WTC11 (cell line): ENCODE data around the gene RHOJ. TPM values are rescaled to one million over a fixed set of nuclear protein-coding genes. Genes with fewer than 3 reads are reported as not detected.

ENCODE experiments used
- ATAC-seq: fragments of 200-7000 bp; cut with Tn5 transposase; 2 replicates; pipeline ENCODE4 v1.10.0; 2021; ENCODE audit warnings: mild to moderate bottlenecking, moderate library complexity
- CTCF ChIA-PET: fragments of 300-600 bp; sonication (Branson Sonifier 250); formaldehyde crosslinking; loops from one replicate; lab custom pipeline; 2021; ENCODE audit warnings: antibody characterized with exemption; lab: Charles Lee
- POLR2A ChIA-PET: fragments of 350-600 bp; sonication (Branson Sonifier 250); formaldehyde crosslinking; loops from one replicate; lab custom pipeline; 2021; ENCODE audit warnings: antibody characterized with exemption; lab: Charles Lee
- DNase-seq: peaks from one replicate; pipeline ENCODE4 v3.0.0; 2021; ENCODE audit warnings: low spot score
- H3K27ac Mint-ChIP-seq: 2 replicates; pipeline ENCODE4 v1.8.0; 2021; ENCODE audit warnings: mixed read lengths
- H3K27me3 Mint-ChIP-seq: 2 replicates; pipeline ENCODE4 v1.8.0; 2021; ENCODE audit warnings: low read depth, mild to moderate bottlenecking, moderate library complexity, mixed read lengths
- H3K36me3 Mint-ChIP-seq: 2 replicates; pipeline ENCODE4 v1.8.0; 2021; ENCODE audit warnings: mixed read lengths
- H3K4me1 Mint-ChIP-seq: 2 replicates; pipeline ENCODE4 v1.8.0; 2022; ENCODE audit warnings: mixed read lengths
- H3K4me3 Mint-ChIP-seq: 2 replicates; pipeline ENCODE4 v1.8.0; 2021; ENCODE audit warnings: mild to moderate bottlenecking, moderate library complexity, mixed read lengths
- H3K9me3 Mint-ChIP-seq: 2 replicates; pipeline ENCODE4 v1.8.0; 2021; ENCODE audit warnings: mixed read lengths
- FOXJ3 ChIP-seq: sonication (generic); formaldehyde crosslinking; IDR thresholded peaks from 2 replicates; pipeline ENCODE4 v1.9.0; 2021; ENCODE audit warnings: missing genetic modification reagents, mild to moderate bottlenecking, borderline replicate concordance
- FOXP1 ChIP-seq: sonication (generic); formaldehyde crosslinking; IDR thresholded peaks from 2 replicates; pipeline ENCODE4 v1.8.0; 2022; ENCODE audit warnings: missing genetic modification reagents, mild to moderate bottlenecking, moderate library complexity, borderline replicate concordance
- GABPB1 ChIP-seq: sonication (generic); formaldehyde crosslinking; IDR thresholded peaks from 2 replicates; pipeline ENCODE4 v1.8.1; 2023; ENCODE audit warnings: mild to moderate bottlenecking, missing genetic modification reagents
- GRHL2 ChIP-seq: fragments of 250-450 bp; sonication (Bioruptor Pico); IDR thresholded peaks from 2 replicates; pipeline ENCODE4 v1.8.0; 2022; ENCODE audit warnings: mild to moderate bottlenecking, moderate library complexity; ENCODE audit not compliant: insufficient replicate concordance, severe bottlenecking
- MYBL2 ChIP-seq: sonication (generic); formaldehyde crosslinking; IDR thresholded peaks from 2 replicates; pipeline ENCODE4 v1.8.1; 2023; ENCODE audit warnings: mild to moderate bottlenecking, moderate library complexity, missing genetic modification reagents
- RELA ChIP-seq: sonication (generic); formaldehyde crosslinking; IDR thresholded peaks from 2 replicates; pipeline ENCODE4 v1.8.1; 2022; ENCODE audit warnings: missing genetic modification reagents, mild to moderate bottlenecking, borderline replicate concordance
- SP1 ChIP-seq: sonication (generic); formaldehyde crosslinking; conservative IDR thresholded peaks from 2 replicates; pipeline ENCODE4 v1.8.1; 2022; ENCODE audit warnings: missing genetic modification reagents
- TEAD1 ChIP-seq: sonication (generic); formaldehyde crosslinking; IDR thresholded peaks from 2 replicates; pipeline ENCODE4 v1.8.0; 2022; ENCODE audit warnings: mild to moderate bottlenecking, missing genetic modification reagents
- TEAD4 ChIP-seq: sonication (generic); formaldehyde crosslinking; IDR thresholded peaks from 2 replicates; pipeline ENCODE4 v1.8.0; 2022; ENCODE audit warnings: mild to moderate bottlenecking, missing genetic modification reagents
- ZNF263 ChIP-seq: sonication (generic); formaldehyde crosslinking; IDR thresholded peaks from 2 replicates; pipeline ENCODE4 v1.8.1; 2022; ENCODE audit warnings: low read depth, mild to moderate bottlenecking, moderate library complexity, missing genetic modification reagents
- ZNF396 ChIP-seq: fragments of 250-450 bp; sonication (Bioruptor Pico); IDR thresholded peaks from 2 replicates; pipeline ENCODE4 v1.8.0; 2021; ENCODE audit warnings: mild to moderate bottlenecking, moderate library complexity, borderline replicate concordance
- ZNF423 ChIP-seq: fragments of 250-450 bp; sonication (Bioruptor Pico); IDR thresholded peaks from 2 replicates; pipeline ENCODE4 v2.1.2; 2022; ENCODE audit warnings: mild to moderate bottlenecking, moderate library complexity
- total RNA-seq: library from RNA; stranded (reverse); gene quantifications from 3 replicates; pipeline ENCODE4 v1.2.3, GENCODE V29; 2021
- TF ChIP-seq, protein P1 (sequence below): fragments of 250-450 bp; sonication (Bioruptor Pico); IDR thresholded peaks from 2 replicates; pipeline ENCODE4 v1.9.0; 2021; ENCODE audit warnings: moderate library complexity, mild to moderate bottlenecking, inconsistent platforms, borderline replicate concordance
- TF ChIP-seq, protein P2 (sequence below): fragments of 250-450 bp; sonication (Bioruptor Pico); conservative IDR thresholded peaks from 2 replicates; pipeline ENCODE4 v1.9.0; 2021; ENCODE audit warnings: mild to moderate bottlenecking
- TF ChIP-seq, protein P3 (sequence below): sonication (generic); formaldehyde crosslinking; IDR thresholded peaks from 2 replicates; pipeline ENCODE4 v1.8.1; 2023; ENCODE audit warnings: mild to moderate bottlenecking, missing genetic modification reagents
- TF ChIP-seq, protein P4 (sequence below): sonication (generic); formaldehyde crosslinking; IDR thresholded peaks from 2 replicates; pipeline ENCODE4 v1.8.1; 2023; ENCODE audit warnings: mild to moderate bottlenecking, missing genetic modification reagents, borderline replicate concordance

The RHOJ gene
- total RNA-seq, 1 experiment from 2014 or later: 0.13 TPM

DNA sequence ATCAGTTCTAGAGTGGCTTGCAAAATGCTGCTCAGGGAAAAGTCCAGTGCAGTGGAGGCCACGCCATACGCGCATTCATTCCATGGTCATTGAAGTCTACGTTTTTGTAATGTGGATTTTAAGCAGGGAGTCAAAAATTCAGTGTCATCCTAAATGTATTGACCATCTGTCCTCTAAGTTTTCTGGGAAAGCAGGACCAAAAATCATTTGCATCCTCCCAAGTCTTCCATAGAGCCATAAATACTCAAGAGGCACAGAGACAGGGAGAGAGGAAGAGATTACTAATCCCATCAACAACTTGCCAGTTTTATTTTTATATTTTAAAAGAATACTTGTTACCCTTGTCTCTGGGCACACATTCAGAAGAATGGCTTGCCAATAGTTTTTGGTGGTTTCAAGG lies 36.9 kb downstream of the RHOJ start:
- POLR2A ChIA-PET: no interaction called here
- Mint-ChIP-seq H3K4me3 (no peak overlapping the region), H3K36me3 (no peaks in the 10 kb centered on the region), H3K4me1 (peaks cover 4% of the 10 kb centered on the region), H3K27me3 (no peaks in the 10 kb centered on the region), H3K27ac (no peak overlapping the region), H3K9me3 (no peaks in the 10 kb centered on the region)
- no peak for ATAC-seq
- CTCF ChIA-PET: no interaction called here
- DNase-seq: no peak
- TF ChIP-seq GABPB1 (CRISPR knock-in tag) (no peak), SP1 (no peak), RELA (CRISPR knock-in tag) (no peak), GRHL2 (CRISPR knock-in tag) (no peak), TEAD1 (no peak), FOXJ3 (CRISPR knock-in tag) (no peak)
- TF ChIP-seq, protein P1, sequence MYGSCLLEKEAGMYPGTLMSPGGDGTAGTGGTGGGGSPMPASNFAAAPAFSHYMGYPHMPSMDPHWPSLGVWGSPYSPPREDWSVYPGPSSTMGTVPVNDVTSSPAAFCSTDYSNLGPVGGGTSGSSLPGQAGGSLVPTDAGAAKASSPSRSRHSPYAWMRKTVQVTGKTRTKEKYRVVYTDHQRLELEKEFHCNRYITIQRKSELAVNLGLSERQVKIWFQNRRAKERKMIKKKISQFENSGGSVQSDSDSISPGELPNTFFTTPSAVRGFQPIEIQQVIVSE: no peak
- TF ChIP-seq, protein P2, sequence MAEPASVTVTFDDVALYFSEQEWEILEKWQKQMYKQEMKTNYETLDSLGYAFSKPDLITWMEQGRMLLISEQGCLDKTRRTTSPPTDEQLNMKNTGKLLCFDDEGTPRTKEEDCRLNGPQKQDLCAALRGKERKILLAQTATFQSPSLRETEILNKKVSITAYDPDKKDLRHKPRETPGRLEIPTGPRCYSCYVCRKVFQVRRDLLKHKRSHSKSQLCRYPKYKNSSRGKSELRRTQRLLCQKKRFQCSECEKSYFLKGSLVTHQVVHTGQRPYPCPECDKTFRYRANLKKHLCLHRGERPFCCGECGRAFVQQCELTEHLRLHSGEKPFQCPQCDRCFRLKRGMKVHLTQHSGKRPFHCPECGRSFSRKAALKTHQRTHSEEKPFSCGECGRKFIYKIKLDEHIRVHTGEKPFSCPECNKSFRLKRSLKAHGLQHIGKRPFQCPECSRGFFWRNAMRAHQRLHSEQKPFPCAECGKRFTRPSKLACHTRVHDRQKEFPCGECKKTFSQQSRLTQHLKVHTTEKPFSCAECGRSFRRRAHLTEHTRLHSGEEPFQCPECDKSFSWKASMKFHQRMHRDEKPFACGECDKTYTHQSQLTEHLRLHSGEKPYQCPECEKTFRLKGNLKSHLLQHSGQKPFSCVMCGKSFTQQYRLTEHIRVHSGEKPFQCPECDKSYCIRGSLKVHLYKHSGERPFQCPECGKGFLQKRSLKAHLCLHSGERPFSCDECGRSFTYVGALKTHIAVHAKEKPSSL: no peak
- TF ChIP-seq, protein P3, sequence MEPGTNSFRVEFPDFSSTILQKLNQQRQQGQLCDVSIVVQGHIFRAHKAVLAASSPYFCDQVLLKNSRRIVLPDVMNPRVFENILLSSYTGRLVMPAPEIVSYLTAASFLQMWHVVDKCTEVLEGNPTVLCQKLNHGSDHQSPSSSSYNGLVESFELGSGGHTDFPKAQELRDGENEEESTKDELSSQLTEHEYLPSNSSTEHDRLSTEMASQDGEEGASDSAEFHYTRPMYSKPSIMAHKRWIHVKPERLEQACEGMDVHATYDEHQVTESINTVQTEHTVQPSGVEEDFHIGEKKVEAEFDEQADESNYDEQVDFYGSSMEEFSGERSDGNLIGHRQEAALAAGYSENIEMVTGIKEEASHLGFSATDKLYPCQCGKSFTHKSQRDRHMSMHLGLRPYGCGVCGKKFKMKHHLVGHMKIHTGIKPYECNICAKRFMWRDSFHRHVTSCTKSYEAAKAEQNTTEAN (CRISPR knock-in tag): no peak

DNA sequence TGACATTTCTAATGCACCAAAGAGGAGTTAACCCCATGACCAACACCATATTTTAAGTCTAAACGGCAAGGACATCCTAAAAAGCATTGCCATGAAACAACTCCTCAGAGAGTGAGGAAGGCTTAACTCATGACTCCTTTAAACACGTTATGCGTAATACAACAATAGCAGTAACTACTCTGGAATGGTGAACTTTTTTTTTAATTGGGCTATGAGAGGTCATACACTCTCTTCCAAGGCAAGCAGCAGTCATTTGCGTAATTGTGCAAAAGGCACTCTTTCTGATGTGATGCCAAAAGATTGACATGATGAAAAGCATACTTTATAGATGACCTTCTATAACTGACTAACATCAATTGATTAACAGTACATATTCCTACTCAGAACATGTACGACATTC lies 39.4 kb downstream of the RHOJ start:
- no peak for TF ChIP-seq FOXP1 (CRISPR knock-in tag)
- TF ChIP-seq, all 79 proteins: peak for 0
- Mint-ChIP-seq H3K36me3 (no peaks in the 10 kb centered on the region), H3K4me1 (no peaks in the 10 kb centered on the region), H3K27me3 (no peaks in the 10 kb centered on the region), H3K4me3 (no peak overlapping the region), H3K27ac (no peak overlapping the region), H3K9me3 (peaks cover 3% of the 10 kb centered on the region)
- no peak for DNase-seq
- ChIA-PET POLR2A (interaction anchor here (0.7 kb wide), 1 partner anchor 379 kb away, joined by 7 read pairs; no protein-coding TSS in a partner anchor), CTCF (no interaction called here)
- ATAC-seq: no peak

DNA sequence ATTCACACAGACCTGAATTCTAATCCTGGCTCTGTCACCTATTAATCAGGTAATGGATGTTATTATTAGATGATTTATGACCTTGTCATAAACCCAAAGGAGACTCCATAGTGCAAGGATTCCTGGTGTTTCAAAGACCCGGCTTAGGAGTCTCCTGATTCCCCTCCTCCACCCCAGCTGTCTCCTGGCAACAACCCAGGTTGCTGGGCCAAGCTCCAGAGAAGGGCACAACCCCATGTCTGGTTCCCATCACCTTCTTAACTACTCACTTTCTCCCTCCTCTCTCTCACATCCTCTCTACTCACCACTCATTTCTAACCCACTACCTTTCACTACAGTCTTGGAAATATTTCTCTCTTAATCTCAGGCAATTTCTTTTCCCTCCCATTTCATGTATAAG lies 41.6 kb downstream of the RHOJ start:
- H3K9me3 Mint-ChIP-seq: peaks cover 3% of the 10 kb centered on the region
- CTCF ChIA-PET: no interaction called here

More for the DNA sequence above, 41.6 kb downstream of the RHOJ start:
- Mint-ChIP-seq H3K36me3 (no peaks in the 10 kb centered on the region), H3K4me1 (no peaks in the 10 kb centered on the region), H3K27ac (no peak overlapping the region), H3K4me3 (no peak overlapping the region), H3K27me3 (no peaks in the 10 kb centered on the region; the same call in 1 of the 2 replicates)
- POLR2A ChIA-PET: no interaction called here
- ATAC-seq (no peak), DNase-seq (no peak)
- TF ChIP-seq ZNF423 (no peak), TEAD4 (no peak), ZNF396 (CRISPR knock-in tag) (no peak), MYBL2 (CRISPR knock-in tag) (no peak), ZNF263 (CRISPR knock-in tag) (no peak)
- TF ChIP-seq, protein P4, sequence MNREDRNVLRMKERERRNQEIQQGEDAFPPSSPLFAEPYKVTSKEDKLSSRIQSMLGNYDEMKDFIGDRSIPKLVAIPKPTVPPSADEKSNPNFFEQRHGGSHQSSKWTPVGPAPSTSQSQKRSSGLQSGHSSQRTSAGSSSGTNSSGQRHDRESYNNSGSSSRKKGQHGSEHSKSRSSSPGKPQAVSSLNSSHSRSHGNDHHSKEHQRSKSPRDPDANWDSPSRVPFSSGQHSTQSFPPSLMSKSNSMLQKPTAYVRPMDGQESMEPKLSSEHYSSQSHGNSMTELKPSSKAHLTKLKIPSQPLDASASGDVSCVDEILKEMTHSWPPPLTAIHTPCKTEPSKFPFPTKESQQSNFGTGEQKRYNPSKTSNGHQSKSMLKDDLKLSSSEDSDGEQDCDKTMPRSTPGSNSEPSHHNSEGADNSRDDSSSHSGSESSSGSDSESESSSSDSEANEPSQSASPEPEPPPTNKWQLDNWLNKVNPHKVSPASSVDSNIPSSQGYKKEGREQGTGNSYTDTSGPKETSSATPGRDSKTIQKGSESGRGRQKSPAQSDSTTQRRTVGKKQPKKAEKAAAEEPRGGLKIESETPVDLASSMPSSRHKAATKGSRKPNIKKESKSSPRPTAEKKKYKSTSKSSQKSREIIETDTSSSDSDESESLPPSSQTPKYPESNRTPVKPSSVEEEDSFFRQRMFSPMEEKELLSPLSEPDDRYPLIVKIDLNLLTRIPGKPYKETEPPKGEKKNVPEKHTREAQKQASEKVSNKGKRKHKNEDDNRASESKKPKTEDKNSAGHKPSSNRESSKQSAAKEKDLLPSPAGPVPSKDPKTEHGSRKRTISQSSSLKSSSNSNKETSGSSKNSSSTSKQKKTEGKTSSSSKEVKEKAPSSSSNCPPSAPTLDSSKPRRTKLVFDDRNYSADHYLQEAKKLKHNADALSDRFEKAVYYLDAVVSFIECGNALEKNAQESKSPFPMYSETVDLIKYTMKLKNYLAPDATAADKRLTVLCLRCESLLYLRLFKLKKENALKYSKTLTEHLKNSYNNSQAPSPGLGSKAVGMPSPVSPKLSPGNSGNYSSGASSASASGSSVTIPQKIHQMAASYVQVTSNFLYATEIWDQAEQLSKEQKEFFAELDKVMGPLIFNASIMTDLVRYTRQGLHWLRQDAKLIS (CRISPR knock-in tag): no peak
